ENCODE results near the gene BRIP1.

Gene BRIP1

GRCh38 chr17:61786088-61786487 lies 77.2 kb downstream of the BRIP1 start:
- Histone ChIP-seq H2BK120ac (ENCODE audit: low read depth, low read length) (no peak overlapping the region), H3K4me2 (ENCODE audit: low read length) (no peak overlapping the region), H4K8ac (ENCODE audit: low read depth, low read length) (no peak overlapping the region), H3K4me3 (ENCODE audit: low read length) (no peak overlapping the region), H3K27ac (ENCODE audit: low read depth, low read length) (no peak overlapping the region), H2BK15ac (replicated peaks; ENCODE audit: low read depth) (no peak overlapping the region), H3K4me1 (ENCODE audit: control insufficient read depth, low read depth, low read length) (no peaks in the 10 kb centered on the region), H2BK5ac (ENCODE audit: low read length) (no peak overlapping the region), H3K9ac (ENCODE audit: low read length) (no peak overlapping the region), H3K18ac (ENCODE audit: low read length) (no peak overlapping the region), H3K79me2 (ENCODE audit: control insufficient read depth, insufficient read depth, low read length) (no peaks in the 10 kb centered on the region), H2AK5ac (ENCODE audit: low read length) (no peak overlapping the region), H3K27me3 (ENCODE audit: insufficient read depth, low read length, poor library complexity) (no peaks in the 10 kb centered on the region), H4K5ac (ENCODE audit: low read length) (no peak overlapping the region), H3K36me3 (ENCODE audit: control insufficient read depth, insufficient read depth, low read length) (no peaks in the 10 kb centered on the region), H3K23ac (ENCODE audit: low read length) (no peak overlapping the region), H3K4ac (ENCODE audit: low read depth, low read length) (no peak overlapping the region), H3K56ac (ENCODE audit: low read length) (no peak overlapping the region), H3K79me1 (ENCODE audit: low read length) (no peaks in the 10 kb centered on the region)
- no CpG with 5 or more reads among the region's 5 CpGs for WGBS (ENCODE audit: extremely low coverage, insufficient coverage, low lambda C conversion rate)
- no peak for DNase-seq

GRCh38 chr17:61784510-61784909 lies 78.8 kb downstream of the BRIP1 start:
- WGBS (ENCODE audit: extremely low coverage, insufficient coverage, low lambda C conversion rate): no CpG with 5 or more reads among the region's 4 CpGs
- Histone ChIP-seq H3K23ac (ENCODE audit: low read length) (no peak overlapping the region), H3K27me3 (ENCODE audit: insufficient read depth, low read length, poor library complexity) (no peaks in the 10 kb centered on the region), H3K4me3 (ENCODE audit: low read length) (no peak overlapping the region), H2BK15ac (replicated peaks; ENCODE audit: low read depth) (no peak overlapping the region), H3K4me2 (ENCODE audit: low read length) (no peak overlapping the region), H3K27ac (ENCODE audit: low read depth, low read length) (no peak overlapping the region), H4K8ac (ENCODE audit: low read depth, low read length) (no peak overlapping the region), H2BK5ac (ENCODE audit: low read length) (no peak overlapping the region), H4K5ac (ENCODE audit: low read length) (no peak overlapping the region), H3K9ac (ENCODE audit: low read length) (no peak overlapping the region), H3K79me2 (ENCODE audit: control insufficient read depth, insufficient read depth, low read length) (no peaks in the 10 kb centered on the region), H2BK120ac (ENCODE audit: low read depth, low read length) (no peak overlapping the region), H3K36me3 (ENCODE audit: control insufficient read depth, insufficient read depth, low read length) (no peaks in the 10 kb centered on the region), H3K18ac (ENCODE audit: low read length) (no peak overlapping the region), H2AK5ac (ENCODE audit: low read length) (no peak overlapping the region), H3K79me1 (ENCODE audit: low read length) (no peaks in the 10 kb centered on the region), H3K4ac (ENCODE audit: low read depth, low read length) (no peak overlapping the region), H3K4me1 (ENCODE audit: control insufficient read depth, low read depth, low read length) (no peaks in the 10 kb centered on the region), H3K56ac (ENCODE audit: low read length) (no peak overlapping the region)
- DNase-seq: no peak

GRCh38 chr17:61783556-61784304 lies 79.6 kb downstream of the BRIP1 start:
- H3K56ac ChIP-seq (ENCODE audit: low read length): no peak overlapping the region

GRCh38 chr17:61783120-61783519 lies 80.2 kb downstream of the BRIP1 start:
- Histone ChIP-seq H3K4ac (ENCODE audit: low read depth, low read length) (no peak overlapping the region), H3K36me3 (ENCODE audit: control insufficient read depth, insufficient read depth, low read length) (no peaks in the 10 kb centered on the region), H3K18ac (ENCODE audit: low read length) (no peak overlapping the region), H3K4me1 (ENCODE audit: control insufficient read depth, low read depth, low read length) (no peaks in the 10 kb centered on the region), H2BK120ac (ENCODE audit: low read depth, low read length) (no peak overlapping the region), H2BK5ac (ENCODE audit: low read length) (no peak overlapping the region), H4K8ac (ENCODE audit: low read depth, low read length) (no peak overlapping the region), H3K56ac (ENCODE audit: low read length) (no peak overlapping the region), H3K4me3 (ENCODE audit: low read length) (no peak overlapping the region), H2BK15ac (replicated peaks; ENCODE audit: low read depth) (no peak overlapping the region), H3K9ac (ENCODE audit: low read length) (no peak overlapping the region), H4K5ac (ENCODE audit: low read length) (no peak overlapping the region), H3K4me2 (ENCODE audit: low read length) (no peak overlapping the region), H3K23ac (ENCODE audit: low read length) (no peak overlapping the region), H3K79me1 (ENCODE audit: low read length) (no peaks in the 10 kb centered on the region), H2AK5ac (ENCODE audit: low read length) (no peak overlapping the region), H3K79me2 (ENCODE audit: control insufficient read depth, insufficient read depth, low read length) (no peaks in the 10 kb centered on the region), H3K27ac (ENCODE audit: low read depth, low read length) (no peak overlapping the region), H3K27me3 (ENCODE audit: insufficient read depth, low read length, poor library complexity) (no peaks in the 10 kb centered on the region)
- no CpG with 5 or more reads among the region's 1 CpG for WGBS (ENCODE audit: extremely low coverage, insufficient coverage, low lambda C conversion rate)
- no peak for DNase-seq

More at GRCh38 chr17:61783556-61784304, 79.6 kb downstream of the BRIP1 start:
- Histone ChIP-seq H3K23ac (ENCODE audit: low read length) (no peak overlapping the region), H3K4ac (ENCODE audit: low read depth, low read length) (no peak overlapping the region), H3K4me2 (ENCODE audit: low read length) (no peak overlapping the region), H3K27ac (ENCODE audit: low read depth, low read length) (no peak overlapping the region), H3K79me2 (ENCODE audit: control insufficient read depth, insufficient read depth, low read length) (no peaks in the 10 kb centered on the region), H3K9ac (ENCODE audit: low read length) (no peak overlapping the region), H2BK120ac (ENCODE audit: low read depth, low read length) (no peak overlapping the region), H3K18ac (ENCODE audit: low read length) (no peak overlapping the region), H4K5ac (ENCODE audit: low read length) (no peak overlapping the region), H3K4me1 (ENCODE audit: control insufficient read depth, low read depth, low read length) (no peaks in the 10 kb centered on the region), H2BK5ac (ENCODE audit: low read length) (no peak overlapping the region), H3K4me3 (ENCODE audit: low read length) (no peak overlapping the region), H3K36me3 (ENCODE audit: control insufficient read depth, insufficient read depth, low read length) (no peaks in the 10 kb centered on the region), H4K8ac (ENCODE audit: low read depth, low read length) (no peak overlapping the region), H2AK5ac (ENCODE audit: low read length) (no peak overlapping the region), H3K79me1 (ENCODE audit: low read length) (no peaks in the 10 kb centered on the region), H2BK15ac (replicated peaks; ENCODE audit: low read depth) (no peak overlapping the region), H3K27me3 (ENCODE audit: insufficient read depth, low read length, poor library complexity) (no peaks in the 10 kb centered on the region)
- no peak for DNase-seq

- no peak overlapping the region for H2AK5ac ChIP-seq (ENCODE audit: low read length)
Measured at GRCh38 chr17:61782683-61783082, 80.6 kb downstream of the BRIP1 start.

GRCh38 chr17:61775364-61775763 lies 88.0 kb downstream of the BRIP1 start:
- Histone ChIP-seq H3K23ac (ENCODE audit: low read length) (no peak overlapping the region), H3K79me1 (ENCODE audit: low read length) (no peaks in the 10 kb centered on the region), H2BK5ac (ENCODE audit: low read length) (no peak overlapping the region), H3K18ac (ENCODE audit: low read length) (no peak overlapping the region), H3K9ac (ENCODE audit: low read length) (no peak overlapping the region), H3K4me1 (ENCODE audit: control insufficient read depth, low read depth, low read length) (no peaks in the 10 kb centered on the region), H3K56ac (ENCODE audit: low read length) (no peak overlapping the region), H3K4me2 (ENCODE audit: low read length) (no peak overlapping the region), H3K4ac (ENCODE audit: low read depth, low read length) (no peak overlapping the region), H3K79me2 (ENCODE audit: control insufficient read depth, insufficient read depth, low read length) (no peaks in the 10 kb centered on the region), H3K36me3 (ENCODE audit: control insufficient read depth, insufficient read depth, low read length) (no peaks in the 10 kb centered on the region), H4K5ac (ENCODE audit: low read length) (no peak overlapping the region), H2AK5ac (ENCODE audit: low read length) (no peak overlapping the region), H3K27ac (ENCODE audit: low read depth, low read length) (no peak overlapping the region), H4K8ac (ENCODE audit: low read depth, low read length) (no peak overlapping the region), H2BK15ac (replicated peaks; ENCODE audit: low read depth) (no peak overlapping the region), H3K27me3 (ENCODE audit: insufficient read depth, low read length, poor library complexity) (no peaks in the 10 kb centered on the region), H2BK120ac (ENCODE audit: low read depth, low read length) (no peak overlapping the region), H3K4me3 (ENCODE audit: low read length) (no peak overlapping the region)
- WGBS (ENCODE audit: extremely low coverage, insufficient coverage, low lambda C conversion rate): no CpG with 5 or more reads among the region's 2 CpGs
- DNase-seq: no peak

More at GRCh38 chr17:61782683-61783082, 80.6 kb downstream of the BRIP1 start:
- H3K27me3 ChIP-seq (ENCODE audit: insufficient read depth, low read length, poor library complexity): no peaks in the 10 kb centered on the region
- H3K79me1 ChIP-seq (ENCODE audit: low read length): no peaks in the 10 kb centered on the region
- no peak overlapping the region for H2BK5ac ChIP-seq (ENCODE audit: low read length)
- no peak overlapping the region for H3K9ac ChIP-seq (ENCODE audit: low read length)
- H4K8ac ChIP-seq (ENCODE audit: low read depth, low read length): no peak overlapping the region
- H3K4ac ChIP-seq (ENCODE audit: low read depth, low read length): no peak overlapping the region
- H3K4me1 ChIP-seq (ENCODE audit: control insufficient read depth, low read depth, low read length): no peaks in the 10 kb centered on the region
- no peak overlapping the region for H3K18ac ChIP-seq (ENCODE audit: low read length)
- no peak overlapping the region for H3K4me2 ChIP-seq (ENCODE audit: low read length)
- H3K4me3 ChIP-seq (ENCODE audit: low read length): no peak overlapping the region
- no peak overlapping the region for H2BK15ac ChIP-seq (replicated peaks; ENCODE audit: low read depth)
- WGBS (ENCODE audit: extremely low coverage, insufficient coverage, low lambda C conversion rate): no CpG with 5 or more reads among the region's 1 CpG
- no peaks in the 10 kb centered on the region for H3K79me2 ChIP-seq (ENCODE audit: control insufficient read depth, insufficient read depth, low read length)
- no peak overlapping the region for H3K56ac ChIP-seq (ENCODE audit: low read length)
- DNase-seq: no peak
- no peak overlapping the region for H3K27ac ChIP-seq (ENCODE audit: low read depth, low read length)
- no peak overlapping the region for H2BK120ac ChIP-seq (ENCODE audit: low read depth, low read length)
- no peak overlapping the region for H4K5ac ChIP-seq (ENCODE audit: low read length)
- no peak overlapping the region for H3K23ac ChIP-seq (ENCODE audit: low read length)
- no peaks in the 10 kb centered on the region for H3K36me3 ChIP-seq (ENCODE audit: control insufficient read depth, insufficient read depth, low read length)
